Hair follicle dermal papilla cell (primary cell): ENCODE results near the gene MOB3C. TPM values are rescaled to one million over a fixed set of nuclear protein-coding genes. Genes with fewer than 3 reads are reported as not detected.

Source experiments
- total RNA-seq: library from RNA; depleted of rRNA; stranded (reverse); fragments of >200 nt; gene quantifications from 2 replicates; pipeline ENCODE4 v1.2.3, GENCODE V29; 2012

The MOB3C gene
- 13.4 and 16.7 TPM in 2 replicates for total RNA-seq

DNA sequence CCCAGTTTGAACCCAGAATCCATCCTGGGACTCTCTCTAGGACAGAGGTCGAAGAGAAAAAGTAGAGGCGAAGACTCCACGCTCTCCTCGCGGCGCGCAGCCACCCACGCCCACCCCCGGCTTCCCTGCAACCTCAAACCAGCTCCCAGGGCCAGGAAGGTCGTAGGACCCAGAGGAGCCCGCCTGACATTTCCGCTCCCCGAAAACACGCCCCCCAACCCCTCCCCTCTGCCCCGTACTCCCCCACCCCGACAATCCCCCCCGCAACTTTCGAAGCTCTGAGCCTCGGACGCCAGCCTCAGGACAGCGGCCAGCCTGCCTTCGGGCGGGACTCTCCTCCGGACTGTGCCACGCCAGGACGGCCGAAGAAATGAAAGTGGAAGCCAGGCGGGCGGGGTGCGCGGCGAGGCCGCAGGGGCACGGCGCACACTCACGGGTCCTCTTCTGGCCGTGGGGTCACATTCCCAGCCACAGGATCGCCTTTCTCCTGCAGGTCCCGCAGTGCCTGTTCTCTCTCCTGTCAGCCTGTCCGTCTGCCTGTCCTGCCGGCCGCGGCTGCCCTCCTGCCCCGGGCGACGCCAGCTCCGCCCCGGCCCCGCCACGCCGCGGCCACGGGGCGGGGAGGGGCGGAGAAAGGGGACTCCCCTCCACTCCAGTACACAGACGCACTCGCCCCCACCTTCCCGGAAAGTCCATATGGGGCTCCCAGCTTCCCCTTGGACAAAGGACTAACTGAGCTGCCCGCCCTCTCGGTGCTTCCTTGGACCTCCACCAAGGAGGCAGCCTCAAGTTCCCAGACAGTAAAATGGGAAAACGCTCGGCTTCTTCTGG, at the start of gene MOB3C:
Gene MOB3C (minus strand): TSS at position 535 of the 831 bp plus-strand sequence. CDS start 3,490 bp downstream, outside the sequence.

DNA sequence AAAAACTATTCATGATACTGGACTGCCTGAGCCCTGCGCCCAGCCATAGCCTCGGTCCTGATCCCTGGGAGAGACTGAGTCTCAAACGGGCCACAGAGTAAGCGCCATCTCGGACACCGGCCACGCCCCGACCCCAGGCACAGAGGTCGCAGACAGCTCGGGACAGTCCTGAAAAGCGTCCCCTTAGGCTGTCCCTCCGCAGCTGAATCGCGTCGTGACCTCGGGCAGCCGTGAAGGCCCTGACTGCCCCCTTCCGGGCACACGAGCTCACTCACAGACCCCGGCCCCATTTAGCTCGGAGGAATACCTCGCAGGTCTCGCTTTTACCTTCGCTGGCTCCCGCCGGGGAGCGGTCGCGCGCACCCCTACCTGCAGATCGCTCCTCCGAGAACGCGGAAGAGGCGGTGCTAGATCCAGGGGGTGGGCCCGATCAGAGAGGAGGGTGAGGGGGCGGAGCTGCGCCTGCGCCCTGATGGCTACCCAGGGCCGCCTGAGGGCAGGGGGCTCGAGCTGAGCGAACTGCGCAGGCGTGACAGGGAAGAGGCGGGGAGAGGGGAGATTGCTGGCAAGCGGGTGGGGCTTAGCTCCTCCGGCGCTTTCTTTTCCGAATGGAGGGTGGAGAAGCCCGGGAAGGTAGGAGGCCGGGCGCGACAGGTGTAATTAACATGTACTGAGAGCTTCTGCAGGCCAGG, 12.6 kb downstream of the MOB3C start, which contains the start of gene MKNK1:
Gene MKNK1 (minus strand): TSS at position 411 of the 692 bp plus-strand sequence. CDS start 20,941 bp downstream, outside the sequence.

Other genes starting within 250 kb of the MOB3C start
- 0.81 and 3.2 TPM in 2 replicates for gene FAAH, start 222.5 kb downstream of the MOB3C start, total RNA-seq
- not detected in 2 replicates for gene DMBX1, start 127.0 kb downstream of the MOB3C start, total RNA-seq
- not detected in 2 replicates for gene KNCN, start 65.2 kb downstream of the MOB3C start, total RNA-seq
- 25.5 and 27.1 TPM in 2 replicates for gene MKNK1, start 12.5 kb downstream of the MOB3C start, total RNA-seq
- gene ATPAF1, start 51.6 kb upstream of the MOB3C start, total RNA-seq, result 46.1 and 47.1 TPM in 2 replicates
- gene TEX38, start 55.0 kb upstream of the MOB3C start, total RNA-seq, result not detected in 2 replicates
- 63.4 and 66.2 TPM in 2 replicates for gene EFCAB14, start 102.3 kb upstream of the MOB3C start, total RNA-seq
- not detected in 2 replicates for gene CYP4B1, start 182.2 kb upstream of the MOB3C start, total RNA-seq